ENCODE results near the gene PHLDA1. TPM values are rescaled to one million over a fixed set of nuclear protein-coding genes. Genes with fewer than 3 reads are reported as not detected.

Gene PHLDA1
- total RNA-seq, 4 donors from 2014 or later: 45.2 to 73.1 (median 57.5) TPM

GRCh38 chr12:76055393-76055792 is 23.8 kb upstream of the PHLDA1 start:
- no peaks in the 10 kb centered on the region for H3K9me3 ChIP-seq
- WGBS, 2 donors: 85 to 89% methylated on average over 2 of the region's 2 CpGs
- no peak overlapping the region for H3K27ac ChIP-seq
- H3K27me3 ChIP-seq: no peaks in the 10 kb centered on the region
- no peak overlapping the region for H3K4me3 ChIP-seq (replicated peaks in 1 of 3)
- TF ChIP-seq POLR2A (IDR thresholded peaks at IDR 0.05) (no peak), CTCF (IDR thresholded peaks at IDR 0.05) (no peak)
- intact Hi-C loops (cut with DNase I): no loop called here
- no peak for DNase-seq
- H3K36me3 ChIP-seq: peaks cover 5 to 45% of the 10 kb centered on the region in 2 donors
- H3K4me1 ChIP-seq: no peaks in the 10 kb centered on the region

GRCh38 chr12:76049575-76050251 is 18.1 kb upstream of the PHLDA1 start:
- no peaks in the 10 kb centered on the region for H3K9me3 ChIP-seq
- no peak overlapping the region for H3K4me3 ChIP-seq (replicated peaks in 1 of 3)
- WGBS, 2 donors: 96 to 97% methylated on average over 4 of the region's 4 CpGs
- intact Hi-C loops (cut with DNase I): no loop called here
- H3K36me3 ChIP-seq: peaks cover 5 to 43% of the 10 kb centered on the region in 2 donors
- no peaks in the 10 kb centered on the region for H3K27me3 ChIP-seq
- TF ChIP-seq POLR2A (IDR thresholded peaks at IDR 0.05) (no peak), CTCF (IDR thresholded peaks at IDR 0.05) (no peak)
- H3K4me1 ChIP-seq: no peaks in the 10 kb centered on the region
- no peak overlapping the region for H3K27ac ChIP-seq
- no peak for DNase-seq

GRCh38 chr12:76047742-76048141 is 16.2 kb upstream of the PHLDA1 start:
- Histone ChIP-seq H3K4me1 (no peaks in the 10 kb centered on the region), H3K36me3 (peaks cover 5 to 26% of the 10 kb centered on the region in 2 donors), H3K9me3 (no peaks in the 10 kb centered on the region), H3K27me3 (no peaks in the 10 kb centered on the region), H3K4me3 (replicated peaks in 1 of 3) (no peak overlapping the region), H3K27ac (no peak overlapping the region)
- DNase-seq: no peak
- no peak for TF ChIP-seq CTCF (IDR thresholded peaks at IDR 0.05)
- no peak for TF ChIP-seq POLR2A (IDR thresholded peaks at IDR 0.05)
- intact Hi-C loops (cut with DNase I): no loop called here
- WGBS, 2 donors: 90 to 91% methylated on average over 2 of the region's 2 CpGs

GRCh38 chr12:76047060-76047459 is 15.5 kb upstream of the PHLDA1 start:
- no peaks in the 10 kb centered on the region for H3K9me3 ChIP-seq
- H3K36me3 ChIP-seq: peaks cover 5 to 22% of the 10 kb centered on the region in 2 donors
- DNase-seq: no peak
- TF ChIP-seq CTCF (IDR thresholded peaks at IDR 0.05) (no peak), POLR2A (IDR thresholded peaks at IDR 0.05) (no peak)
- H3K4me3 ChIP-seq (replicated peaks in 1 of 3): no peak overlapping the region
- H3K27ac ChIP-seq: no peak overlapping the region
- intact Hi-C loops (cut with DNase I): no loop called here
- no peaks in the 10 kb centered on the region for H3K27me3 ChIP-seq
- 96 to 99% methylated on average over 2 of the region's 2 CpGs for WGBS, 2 donors
- H3K4me1 ChIP-seq: no peaks in the 10 kb centered on the region

GRCh38 chr12:76043377-76043776 is 11.8 kb upstream of the PHLDA1 start:
- Histone ChIP-seq H3K27me3 (no peaks in the 10 kb centered on the region), H3K36me3 (no peaks in the 10 kb centered on the region), H3K27ac (no peak overlapping the region), H3K4me1 (peaks cover 0 to 3% of the 10 kb centered on the region in 2 donors), H3K9me3 (no peaks in the 10 kb centered on the region), H3K4me3 (replicated peaks in 1 of 3) (no peak overlapping the region)
- TF ChIP-seq POLR2A (IDR thresholded peaks at IDR 0.05): no peak
- no peak for DNase-seq
- WGBS, 2 donors: 98 to 99% methylated on average over 4 of the region's 4 CpGs
- intact Hi-C loops (cut with DNase I): no loop called here

All from thyroid gland (tissue), 4 donors.